HepG2 (cell line): ENCODE results near the gene CLDND2. TPM values are rescaled to one million over a fixed set of nuclear protein-coding genes. Genes with fewer than 3 reads are reported as not detected.
A peak's percentile ranks its signal among the peaks of the same experiment; 100 is the strongest.

ENCODE experiments used
- BATF2 ChIP-seq: sonication (generic); formaldehyde crosslinking; IDR thresholded peaks from 2 replicates; pipeline ENCODE4 v1.8.0; 2022; ENCODE audit warnings: mild to moderate bottlenecking, missing genetic modification reagents, moderate library complexity
- CREB1 ChIP-seq, 2 experiments: fragments of 450-650 bp in 1 of 2; IDR thresholded peaks; 2 replicates each; pipeline ENCODE4 v1.6.1; 2016 to 2017; ENCODE audit warnings: control low read depth in 1 of 2, mild to moderate bottlenecking in 1 of 2, missing compliant biosample characterization in 1 of 2, missing genetic modification characterization in 1 of 2
- FOXK2 ChIP-seq: fragments of 450-650 bp; IDR thresholded peaks from 2 replicates; pipeline ENCODE4 v1.6.1; 2016
- FUBP1 ChIP-seq: sonication (generic); formaldehyde crosslinking; IDR thresholded peaks from 2 replicates; pipeline ENCODE4 v1.5.1; 2020; ENCODE audit warnings: missing genetic modification reagents, mild to moderate bottlenecking, borderline replicate concordance
- GFI1 ChIP-seq: sonication (generic); formaldehyde crosslinking; IDR thresholded peaks from 2 replicates; pipeline ENCODE4 v1.5.0; 2020; ENCODE audit warnings: missing genetic modification reagents, mild to moderate bottlenecking, borderline replicate concordance
- MAF1 ChIP-seq: sonication (generic); formaldehyde crosslinking; IDR thresholded peaks from 2 replicates; pipeline ENCODE4 v1.5.0; 2020; ENCODE audit warnings: missing genetic modification reagents, borderline replicate concordance
- MTA1 ChIP-seq: sonication (generic); formaldehyde crosslinking; IDR thresholded peaks from 2 replicates; pipeline ENCODE4 v1.4.0; 2020; ENCODE audit warnings: missing genetic modification reagents, mild to moderate bottlenecking, borderline replicate concordance
- MXD3 ChIP-seq: IDR thresholded peaks from 2 replicates; pipeline ENCODE4 v1.6.1; 2016; ENCODE audit warnings: mild to moderate bottlenecking, missing biosample characterization, missing genetic modification reagents
- PATZ1 ChIP-seq: sonication (generic); formaldehyde crosslinking; IDR thresholded peaks from 2 replicates; pipeline ENCODE4 v1.4.0; 2020; ENCODE audit warnings: missing genetic modification reagents
- POLR2AphosphoS5 ChIP-seq: IDR thresholded peaks from 2 replicates; pipeline ENCODE4 v1.6.1; 2012; ENCODE audit warnings: low read depth, low read length
- TEAD2 ChIP-seq: sonication (generic); formaldehyde crosslinking; IDR thresholded peaks from 2 replicates; pipeline ENCODE4 v1.9.0; 2021; ENCODE audit warnings: missing genetic modification reagents
- THAP9 ChIP-seq: sonication (generic); formaldehyde crosslinking; IDR thresholded peaks from 2 replicates; pipeline ENCODE4; 2020; ENCODE audit warnings: missing genetic modification reagents, mild to moderate bottlenecking, borderline replicate concordance
- TRAFD1 ChIP-seq: sonication (generic); formaldehyde crosslinking; IDR thresholded peaks from 2 replicates; pipeline ENCODE4 v1.5.1; 2020; ENCODE audit warnings: missing genetic modification reagents, mild to moderate bottlenecking, borderline replicate concordance
- U2AF1 ChIP-seq: fragments of 200-400 bp; formaldehyde crosslinking; optimal IDR thresholded peaks from 2 replicates; pipeline ENCODE3; 2017; ENCODE audit warnings: mild to moderate bottlenecking, low read depth, low read length
- ZBTB7A ChIP-seq: sonication (generic); formaldehyde crosslinking; IDR thresholded peaks from 2 replicates; pipeline ENCODE4 v1.8.0; 2022; ENCODE audit warnings: mild to moderate bottlenecking, missing genetic modification reagents
- ZC3H13 ChIP-seq: sonication (generic); formaldehyde crosslinking; IDR thresholded peaks from 2 replicates; pipeline ENCODE4 v1.8.1; 2023; ENCODE audit warnings: mild to moderate bottlenecking, missing genetic modification reagents, moderate library complexity
- ZNF180 ChIP-seq: sonication (generic); formaldehyde crosslinking; IDR thresholded peaks from 2 replicates; pipeline ENCODE4 v1.4.0; 2020; ENCODE audit warnings: low read depth, missing genetic modification reagents, borderline replicate concordance
- ZNF572 ChIP-seq: sonication (generic); formaldehyde crosslinking; IDR thresholded peaks from 2 replicates; pipeline ENCODE4 v1.5.1; 2020; ENCODE audit warnings: mild to moderate bottlenecking, missing genetic modification reagents
- ZNF678 ChIP-seq: sonication (generic); formaldehyde crosslinking; IDR thresholded peaks from 2 replicates; pipeline ENCODE4 v1.4.0; 2020; ENCODE audit warnings: mild to moderate bottlenecking, missing genetic modification reagents
- polyA plus RNA-seq, 8 experiments: library from polyadenylated mRNA; depleted of rRNA in 3 of 8; stranded (reverse) in 7 of 8; unstranded in 1 of 8; fragments of >200 nt; fragmentation: Illumina TruSeq in 4 of 8; extraction: Trizol in 4 of 8; gene quantifications; 2 replicates each; pipeline versions ENCODE4 v1.2.1 to v1.2.3, GENCODE V29; 2011 to 2016; ENCODE audit warnings: low read depth in 4 of 8, missing spikeins in 1 of 8, mixed read lengths in 1 of 8; ENCODE audit not compliant: insufficient read depth in 1 of 8
- total RNA-seq, 5 experiments: library from RNA; depleted of rRNA; stranded (reverse); fragments of >200 nt; fragmentation: Illumina TruSeq; extraction: Trizol; gene quantifications; 2 replicates each; pipeline ENCODE4 v1.2.3, GENCODE V29; 2016; ENCODE audit warnings: low read depth in 1 of 5

The CLDND2 gene
- total and polyA plus RNA-seq, 2 of the 13 experiments (the other 11 are each of a cell fraction or from before 2014, with no cell fraction given) = 0.84 to 1.8 TPM

- no peak for TF ChIP-seq TRAFD1 (CRISPR knock-in tag)
- no peak for TF ChIP-seq MTA1 (CRISPR knock-in tag)
- TF ChIP-seq ZNF572 (CRISPR knock-in tag) = no peak
- no peak for TF ChIP-seq GFI1 (CRISPR knock-in tag)
- peak; percentile 61; the same call in 1 of the 2 replicates for TF ChIP-seq THAP9
- peak; percentile 96 for TF ChIP-seq BATF2 (CRISPR knock-in tag)
- no peak for TF ChIP-seq TEAD2 (CRISPR knock-in tag)
- TF ChIP-seq FOXK2 = no peak
- TF ChIP-seq MXD3 (CRISPR knock-in tag) = no peak
- TF ChIP-seq ZBTB7A (CRISPR knock-in tag) = no peak
- 0 out of 2 replicates have a peak, but pooled peaks have one; percentile 67 for TF ChIP-seq ZC3H13 (CRISPR knock-in tag)
- no peak for TF ChIP-seq MAF1 (CRISPR knock-in tag)
- no peak for TF ChIP-seq ZNF678 (CRISPR knock-in tag)
- TF ChIP-seq POLR2AphosphoS5 = peak; percentile 52
- TF ChIP-seq FUBP1 (CRISPR knock-in tag) = no peak
- 0 out of 2 replicates have a peak, but pooled peaks have one; percentile 48 for TF ChIP-seq PATZ1 (CRISPR knock-in tag)
- peak; percentile 77 for TF ChIP-seq CREB1 (IDR thresholded peaks at IDR 0.05)
- peak; percentile 90 for TF ChIP-seq CREB1 (CRISPR knock-in tag; IDR thresholded peaks at IDR 0.05)
- TF ChIP-seq U2AF1 = no peak
- no peak for TF ChIP-seq ZNF180 (CRISPR knock-in tag)
Measured at GRCh38 chr19:51394050-51394836, 25.4 kb upstream of the CLDND2 start (continued).
